ENCODE results near the gene ZCCHC7.
"Not testable (repeated sequence)": the region's sequence is repeated elsewhere in the genome, so short reads cannot be mapped to it uniquely, and the experiment has no call there.

The ZCCHC7 gene

DNA sequence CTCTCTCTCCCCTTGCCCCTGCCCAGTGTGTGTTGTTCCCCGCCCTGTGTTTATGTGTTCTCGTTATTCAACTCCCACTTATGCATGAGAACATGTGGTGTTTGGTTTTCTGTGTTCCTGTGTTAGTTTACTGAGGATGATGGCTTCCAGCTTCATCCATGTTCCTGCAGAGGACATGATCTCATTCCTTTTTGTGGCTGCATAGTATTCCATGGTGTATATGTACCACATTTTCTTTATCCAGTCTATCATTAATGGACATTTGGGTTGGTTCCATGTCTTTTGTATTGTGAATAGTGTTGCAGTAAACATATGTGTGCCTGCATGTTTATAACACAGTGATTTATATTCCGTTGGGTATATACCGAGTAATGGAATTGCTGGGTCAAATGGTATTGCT lies 83.1 kb downstream of the ZCCHC7 start:
- in situ Hi-C loops (cut with MboI; ENCODE audit: low sequenced_read_pairs) = not testable (repeated sequence)

GRCh38 chr9:37206121-37206620 lies 85.8 kb downstream of the ZCCHC7 start:
- in situ Hi-C loops (cut with MboI; ENCODE audit: low sequenced_read_pairs) = no loop called here

GRCh38 chr9:37209431-37210386 lies 89.3 kb downstream of the ZCCHC7 start:
- in situ Hi-C loops (cut with MboI; ENCODE audit: low sequenced_read_pairs) = no loop called here

DNA sequence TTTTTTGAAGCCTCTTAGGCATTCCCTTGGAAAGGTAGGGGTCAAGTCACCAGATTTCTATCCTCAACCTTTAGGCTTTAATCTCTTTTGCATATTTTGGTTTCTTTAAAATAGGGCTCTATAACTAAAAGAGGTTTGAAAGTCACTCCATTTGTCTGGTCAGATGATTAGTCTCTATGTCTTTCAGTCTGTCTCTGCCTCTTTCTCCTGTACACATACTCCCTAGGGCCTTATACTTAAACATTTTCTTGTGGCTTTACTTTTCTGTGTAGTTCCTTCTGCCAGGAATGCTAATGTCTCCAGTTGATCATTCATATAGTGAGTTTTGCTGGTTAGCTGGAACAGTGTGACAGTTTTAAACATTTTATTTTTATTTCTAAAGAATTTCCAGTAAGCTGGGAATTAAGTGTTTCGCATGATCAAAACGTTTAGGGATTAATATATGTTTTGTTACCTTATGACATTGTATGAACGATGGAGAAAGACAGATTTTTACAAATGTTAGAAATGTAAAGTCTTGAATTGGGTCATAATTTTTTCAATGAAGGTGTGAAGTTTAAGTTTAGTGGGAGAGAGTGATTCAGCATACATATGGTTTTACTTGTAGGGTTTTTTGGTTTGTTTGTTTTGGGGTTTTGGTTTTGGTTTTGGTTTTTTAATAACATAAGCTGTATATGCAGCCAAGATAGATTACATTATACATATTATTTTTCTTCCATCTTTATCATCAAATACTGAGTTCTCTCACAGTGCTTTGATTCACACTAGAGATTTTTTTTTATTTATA lies 90.6 kb downstream of the ZCCHC7 start:
- in situ Hi-C loops (cut with MboI; ENCODE audit: low sequenced_read_pairs) = no loop called here

DNA sequence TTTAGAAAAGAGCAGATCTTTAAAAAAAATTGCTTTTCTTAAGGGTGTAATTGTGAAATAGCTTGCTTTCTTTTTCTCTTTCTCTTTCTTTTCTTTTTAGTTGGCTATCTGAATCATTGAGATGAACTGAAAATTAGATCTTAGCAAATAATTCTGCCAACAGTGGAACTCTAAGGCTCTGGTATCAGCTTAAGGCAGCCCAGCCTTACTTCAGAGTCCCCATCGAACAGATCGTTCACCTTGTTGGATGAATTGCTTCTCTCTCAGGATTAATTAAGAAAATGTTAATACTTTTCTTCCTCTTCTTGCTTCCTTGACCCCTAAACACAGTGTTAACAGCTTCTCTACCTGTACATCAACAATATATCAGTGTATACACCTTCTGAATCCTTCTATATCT lies 92.1 kb downstream of the ZCCHC7 start:
- in situ Hi-C loops (cut with MboI; ENCODE audit: low sequenced_read_pairs) = no loop called here

- in situ Hi-C loops (cut with MboI; ENCODE audit: low sequenced_read_pairs) = no loop called here
Measured at GRCh38 chr9:37215381-37215780, 95.0 kb downstream of the ZCCHC7 start.

DNA sequence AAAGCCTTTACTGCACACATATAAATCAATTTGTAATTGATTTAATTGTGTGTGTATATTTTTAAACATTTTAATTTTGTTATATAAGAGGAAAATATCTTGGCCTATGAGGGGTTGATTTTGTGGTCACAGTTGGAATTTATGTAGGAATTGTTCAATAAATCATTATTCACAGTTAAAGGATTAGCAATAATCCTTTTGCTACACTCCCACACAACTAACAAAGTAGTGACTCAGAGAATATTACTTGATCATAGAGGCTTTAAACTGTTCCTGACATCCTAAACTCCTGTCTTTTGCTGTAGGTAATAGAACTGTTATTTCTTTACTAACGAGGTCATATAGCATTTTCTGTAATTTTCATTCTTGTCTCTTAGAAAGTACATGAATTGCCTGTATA lies 95.5 kb downstream of the ZCCHC7 start:
- in situ Hi-C loops (cut with MboI; ENCODE audit: low sequenced_read_pairs) = no loop called here

- in situ Hi-C loops (cut with MboI; ENCODE audit: low sequenced_read_pairs) = no loop called here
Measured at GRCh38 chr9:37217161-37217560, 96.8 kb downstream of the ZCCHC7 start.

- in situ Hi-C loops (cut with MboI; ENCODE audit: low sequenced_read_pairs) = no loop called here
Measured at GRCh38 chr9:37218800-37219425, 98.5 kb downstream of the ZCCHC7 start.

- in situ Hi-C loops (cut with MboI; ENCODE audit: low sequenced_read_pairs) = no loop called here
Measured at GRCh38 chr9:37220971-37221370, 100.6 kb downstream of the ZCCHC7 start.

GRCh38 chr9:37221489-37222106 lies 101.2 kb downstream of the ZCCHC7 start:
- in situ Hi-C loops (cut with MboI; ENCODE audit: low sequenced_read_pairs) = no loop called here

- in situ Hi-C loops (cut with MboI; ENCODE audit: low sequenced_read_pairs) = no loop called here
Measured at GRCh38 chr9:37229455-37229854, 109.1 kb downstream of the ZCCHC7 start.

GRCh38 chr9:37229882-37230482 lies 109.6 kb downstream of the ZCCHC7 start:
- in situ Hi-C loops (cut with MboI; ENCODE audit: low sequenced_read_pairs) = no loop called here

DNA sequence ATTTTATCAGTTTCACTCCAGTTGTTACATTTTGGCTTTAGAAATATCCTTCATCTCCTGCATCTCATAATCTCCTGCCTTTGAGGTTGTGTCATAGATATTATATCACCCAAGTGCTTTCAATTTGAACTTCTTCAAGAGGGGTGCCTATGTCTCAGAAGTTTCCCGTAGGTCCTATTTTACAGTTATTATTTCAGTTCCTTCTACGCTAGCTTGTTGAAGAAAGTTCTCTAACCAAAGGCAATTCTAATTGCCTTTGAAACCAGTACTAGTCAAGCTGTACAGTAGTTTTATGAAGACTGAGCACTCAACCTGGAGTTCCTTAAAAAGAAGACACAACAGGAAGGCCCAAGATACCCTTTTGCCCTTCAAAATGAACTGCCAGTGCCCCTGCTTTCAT lies 116.4 kb downstream of the ZCCHC7 start:
- in situ Hi-C loops (cut with MboI; ENCODE audit: low sequenced_read_pairs) = no loop called here

DNA sequence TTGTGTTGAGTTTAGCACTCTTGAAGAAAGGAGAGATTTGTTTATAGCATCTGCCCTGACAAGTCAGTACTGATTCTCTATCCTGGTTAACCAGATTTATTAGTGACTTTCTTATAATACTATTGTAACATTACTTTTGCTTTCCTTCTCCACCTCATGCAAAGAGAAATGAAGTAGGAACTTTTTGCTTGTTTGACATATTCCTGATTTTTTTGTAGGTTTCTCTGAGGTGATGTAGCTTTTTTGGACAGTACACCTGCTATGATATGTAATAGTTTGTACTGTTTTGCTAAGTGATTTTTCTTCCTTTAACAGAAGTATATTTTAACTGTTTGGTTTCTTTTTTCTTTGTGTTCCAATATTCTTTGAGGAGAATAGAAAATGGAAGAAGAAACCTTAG lies 117.7 kb downstream of the ZCCHC7 start:
- in situ Hi-C loops (cut with MboI; ENCODE audit: low sequenced_read_pairs) = no loop called here

- in situ Hi-C loops (cut with MboI; ENCODE audit: low sequenced_read_pairs) = no loop called here
Measured at GRCh38 chr9:37239224-37239859, 119.0 kb downstream of the ZCCHC7 start.

DNA sequence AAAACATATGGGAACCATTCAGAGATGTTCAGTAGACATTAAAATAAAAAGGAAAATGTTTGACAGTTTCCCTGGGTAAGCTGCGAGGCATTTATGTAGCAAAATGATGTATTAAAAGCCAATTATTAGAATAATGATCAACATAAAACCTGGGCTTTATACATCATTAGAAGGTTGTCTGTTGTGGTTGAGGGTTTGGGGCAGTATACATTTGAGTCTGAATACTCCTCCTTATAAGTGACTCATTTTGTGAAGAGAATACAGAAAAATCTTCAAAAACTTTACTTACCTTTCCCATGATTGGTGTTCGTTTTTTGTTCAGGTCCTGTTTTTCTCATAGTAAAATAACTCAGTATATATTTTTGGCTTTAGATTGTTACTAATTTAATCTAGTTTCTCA lies 119.5 kb downstream of the ZCCHC7 start:
- in situ Hi-C loops (cut with MboI; ENCODE audit: low sequenced_read_pairs) = no loop called here

DNA sequence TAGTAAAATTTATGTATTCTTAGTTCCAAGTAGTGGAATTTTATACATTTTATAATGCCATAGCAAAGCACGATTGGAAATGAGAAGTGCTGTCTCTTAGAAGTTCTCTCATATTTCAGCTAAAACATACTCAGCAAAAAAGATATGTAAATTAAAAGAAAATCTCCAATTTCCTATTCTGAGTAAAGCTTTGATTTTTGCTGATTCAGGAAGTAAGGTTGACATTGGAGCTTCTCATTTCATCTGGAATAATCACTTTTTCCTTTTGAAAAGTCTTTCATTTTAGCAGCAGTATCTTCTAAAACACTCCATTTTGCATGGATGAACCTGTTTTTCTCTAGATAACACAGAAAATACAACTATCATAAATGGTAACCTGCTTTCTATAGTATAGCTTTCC lies 121.0 kb downstream of the ZCCHC7 start:
- in situ Hi-C loops (cut with MboI; ENCODE audit: low sequenced_read_pairs) = no loop called here

- in situ Hi-C loops (cut with MboI; ENCODE audit: low sequenced_read_pairs) = no loop called here
Measured at GRCh38 chr9:37242089-37242488, 121.7 kb downstream of the ZCCHC7 start.
